HFFc6 (cell line): ENCODE data around the gene LSS. TPM values are rescaled to one million over a fixed set of nuclear protein-coding genes. Genes with fewer than 3 reads are reported as not detected.
A peak's percentile ranks its signal among the peaks of the same experiment; 100 is the strongest.
"Not testable (repeated sequence)": the region's sequence is repeated elsewhere in the genome, so short reads cannot be mapped to it uniquely, and the experiment has no call there.

Experiments used
- DNase-seq: peaks from one replicate; pipeline ENCODE4 v3.0.0-alpha.2; 2018
- H3K27ac Mint-ChIP-seq: 2 replicates; pipeline ENCODE4 v1.8.0; 2020; ENCODE audit warnings: mild to moderate bottlenecking, mixed read lengths
- H3K27me3 Mint-ChIP-seq: 2 replicates; pipeline ENCODE4 v1.8.0; 2021; ENCODE audit warnings: mild to moderate bottlenecking, moderate library complexity, mixed read lengths; ENCODE audit not compliant: insufficient read depth
- H3K36me3 Mint-ChIP-seq: 2 replicates; pipeline ENCODE4 v1.8.0; 2021; ENCODE audit warnings: low read depth, mixed read lengths
- H3K4me1 Mint-ChIP-seq: 2 replicates; pipeline ENCODE4 v1.8.0; 2020; ENCODE audit warnings: low read depth, mixed read lengths
- H3K4me3 Mint-ChIP-seq: 2 replicates; pipeline ENCODE4 v1.8.0; 2020; ENCODE audit warnings: mild to moderate bottlenecking, moderate library complexity, mixed read lengths
- H3K9me3 Mint-ChIP-seq: 2 replicates; pipeline ENCODE4 v1.8.0; 2020; ENCODE audit warnings: mild to moderate bottlenecking, mixed read lengths
- total RNA-seq, 6 experiments: library from RNA; stranded (reverse); fragmentation: NEBNext Ultra II Directional; extraction: Animal tissue kit (Norgen Biotek cat#: 25700); gene quantifications; 2 replicates in 1 of 6; 3 replicates in 5 of 6; pipeline ENCODE4 v1.2.3, GENCODE V29; 2021
- TF ChIP-seq, protein P1 (sequence below): fragments of 200-600 bp; sonication (generic); IDR thresholded peaks from 2 replicates; pipeline ENCODE4 v1.5.0; 2021; ENCODE audit warnings: antibody characterized with exemption, mild to moderate bottlenecking

Gene LSS
- total RNA-seq, 6 experiments from 2014 or later = 47.9 to 61.3 (median 50.6) TPM

DNA sequence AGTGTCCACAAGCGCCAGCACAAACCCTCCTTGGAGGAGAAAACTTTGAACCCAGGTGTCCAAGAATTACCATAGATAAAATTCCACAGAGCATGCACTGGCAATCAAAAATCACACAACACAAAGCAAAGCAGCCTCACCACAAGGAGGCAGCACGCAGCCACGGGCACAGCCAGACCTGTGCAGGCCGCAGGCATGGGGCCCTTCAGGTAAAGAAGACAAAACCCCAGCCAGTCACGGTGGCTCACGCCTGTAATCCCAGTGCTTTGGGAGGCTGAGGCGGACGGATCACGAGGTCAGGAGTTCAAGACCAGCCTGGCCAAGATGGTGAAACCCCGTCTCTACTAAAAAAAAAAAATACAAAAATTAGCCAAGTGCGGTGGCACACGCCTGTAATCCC, 81.1 kb downstream of the LSS start:
- TF ChIP-seq, protein P1, sequence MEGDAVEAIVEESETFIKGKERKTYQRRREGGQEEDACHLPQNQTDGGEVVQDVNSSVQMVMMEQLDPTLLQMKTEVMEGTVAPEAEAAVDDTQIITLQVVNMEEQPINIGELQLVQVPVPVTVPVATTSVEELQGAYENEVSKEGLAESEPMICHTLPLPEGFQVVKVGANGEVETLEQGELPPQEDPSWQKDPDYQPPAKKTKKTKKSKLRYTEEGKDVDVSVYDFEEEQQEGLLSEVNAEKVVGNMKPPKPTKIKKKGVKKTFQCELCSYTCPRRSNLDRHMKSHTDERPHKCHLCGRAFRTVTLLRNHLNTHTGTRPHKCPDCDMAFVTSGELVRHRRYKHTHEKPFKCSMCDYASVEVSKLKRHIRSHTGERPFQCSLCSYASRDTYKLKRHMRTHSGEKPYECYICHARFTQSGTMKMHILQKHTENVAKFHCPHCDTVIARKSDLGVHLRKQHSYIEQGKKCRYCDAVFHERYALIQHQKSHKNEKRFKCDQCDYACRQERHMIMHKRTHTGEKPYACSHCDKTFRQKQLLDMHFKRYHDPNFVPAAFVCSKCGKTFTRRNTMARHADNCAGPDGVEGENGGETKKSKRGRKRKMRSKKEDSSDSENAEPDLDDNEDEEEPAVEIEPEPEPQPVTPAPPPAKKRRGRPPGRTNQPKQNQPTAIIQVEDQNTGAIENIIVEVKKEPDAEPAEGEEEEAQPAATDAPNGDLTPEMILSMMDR = peak; percentile 83
- not testable (repeated sequence) for H3K27ac Mint-ChIP-seq, H3K9me3 Mint-ChIP-seq, H3K36me3 Mint-ChIP-seq, H3K4me1 Mint-ChIP-seq, H3K4me3 Mint-ChIP-seq, H3K27me3 Mint-ChIP-seq
- DNase-seq = peak; percentile 19

DNA sequence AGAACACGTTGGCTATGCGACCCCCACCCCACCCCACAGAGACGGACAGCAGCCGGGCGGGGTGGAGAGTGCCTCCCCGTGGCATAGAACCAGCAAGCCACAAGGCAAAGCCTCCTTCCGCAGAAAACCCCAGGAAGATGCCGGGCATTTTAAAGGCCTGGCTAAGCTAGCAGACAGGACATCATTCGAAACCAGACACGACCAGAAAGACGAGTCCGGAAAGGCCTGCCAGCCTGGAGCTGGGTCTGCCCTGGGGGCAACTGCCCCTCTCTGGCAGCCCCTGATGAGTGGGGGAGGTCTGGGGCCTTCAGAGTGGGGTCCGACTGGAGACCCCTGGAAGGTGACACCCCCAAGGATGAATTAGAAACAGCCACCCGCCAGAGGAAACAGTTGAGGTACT, 81.7 kb downstream of the LSS start:
- Mint-ChIP-seq H3K4me3 (no peak overlapping the region), H3K9me3 (no peaks in the 10 kb centered on the region), H3K4me1 (peaks cover 8% of the 10 kb centered on the region), H3K36me3 (no peaks in the 10 kb centered on the region), H3K27ac (no peak overlapping the region), H3K27me3 (peaks cover 6% of the 10 kb centered on the region)
- TF ChIP-seq, protein P1 = no peak
- no peak for DNase-seq

DNA sequence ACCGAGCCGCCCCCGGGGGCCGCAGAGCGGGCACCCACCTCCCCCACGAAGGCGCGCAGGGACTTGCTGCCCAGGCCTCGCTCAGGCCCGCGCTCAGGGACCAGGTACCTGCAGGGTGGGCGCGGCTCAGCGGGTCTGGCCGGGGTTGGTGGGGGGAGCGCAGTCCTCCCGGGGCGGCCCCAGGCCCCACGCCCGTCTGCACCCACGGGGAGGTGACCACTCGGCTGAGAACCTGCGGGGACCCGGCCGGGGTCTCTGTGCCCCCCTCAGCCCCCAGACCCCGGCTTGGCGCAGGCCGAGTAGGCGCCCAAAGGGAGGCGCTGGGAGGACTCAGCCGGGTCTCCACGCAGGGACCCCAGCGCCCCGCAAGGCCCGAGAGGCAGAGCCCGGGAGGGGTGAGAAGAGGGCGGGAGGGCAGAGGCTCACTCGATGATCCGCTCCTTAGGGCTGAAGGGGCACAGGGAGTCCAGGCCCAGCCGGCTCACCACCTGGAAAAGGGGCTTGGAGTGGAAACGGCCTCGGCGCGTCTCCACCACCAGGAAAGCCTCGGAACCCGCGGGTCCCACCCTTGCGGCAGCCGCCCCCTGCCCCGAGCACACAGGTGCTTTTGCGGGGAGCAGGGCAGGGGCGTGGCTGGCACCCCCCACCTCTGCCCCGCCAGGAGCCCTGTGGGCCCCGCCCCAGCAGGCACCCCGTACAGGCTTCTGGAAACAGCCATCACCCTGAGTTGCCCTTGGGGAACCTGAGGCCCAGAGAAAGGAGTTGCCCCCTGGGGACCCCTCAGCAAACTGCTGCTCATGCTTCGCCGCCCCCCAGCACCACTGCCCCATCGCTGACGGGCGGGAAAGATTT, 82.5 kb downstream of the LSS start:
- Mint-ChIP-seq H3K9me3 (no peaks in the 10 kb centered on the region), H3K4me1 (peaks cover 8% of the 10 kb centered on the region), H3K27me3 (peaks cover 6% of the 10 kb centered on the region), H3K36me3 (no peaks in the 10 kb centered on the region), H3K27ac (no peak overlapping the region), H3K4me3 (no peak overlapping the region)
- TF ChIP-seq, protein P1 = no peak
- no peak for DNase-seq

DNA sequence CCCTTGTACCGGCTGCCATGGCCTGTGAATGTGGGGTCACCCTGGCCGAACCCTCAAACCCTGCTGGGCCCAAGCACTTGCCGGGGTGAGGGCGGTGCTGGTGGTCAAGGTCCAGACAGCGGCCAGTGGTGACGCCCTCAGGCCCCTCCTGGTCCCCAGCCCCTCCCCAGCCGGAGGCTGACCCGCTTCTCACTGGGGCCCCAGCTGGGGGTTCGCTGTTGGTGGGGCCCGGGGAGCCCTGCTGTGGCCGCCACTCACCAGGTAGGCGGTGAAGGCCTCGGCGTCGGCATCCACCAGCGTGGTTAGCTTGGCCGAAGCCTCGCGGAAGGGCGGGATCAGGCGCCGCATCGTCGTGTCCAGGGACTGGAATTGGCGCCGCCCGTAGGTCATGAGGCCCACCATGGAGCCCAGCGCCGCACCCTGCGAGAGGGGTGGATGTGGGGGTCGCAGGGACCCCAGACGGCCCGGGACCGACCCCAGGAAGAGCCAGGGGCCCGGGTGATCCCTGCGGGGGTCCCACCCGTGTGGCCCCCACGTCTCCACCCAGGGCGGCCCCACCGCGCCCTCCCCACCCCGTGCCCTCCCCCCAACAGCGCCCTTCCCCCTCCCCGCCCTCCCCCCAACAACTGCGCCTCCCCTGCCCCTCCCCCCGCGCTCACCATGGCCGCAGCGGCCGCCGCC, 83.3 kb downstream of the LSS start:
- Mint-ChIP-seq H3K27me3 (peaks cover 6% of the 10 kb centered on the region), H3K4me1 (peaks cover 8% of the 10 kb centered on the region), H3K36me3 (no peaks in the 10 kb centered on the region), H3K9me3 (no peaks in the 10 kb centered on the region), H3K27ac (no peak overlapping the region), H3K4me3 (no peak overlapping the region)
- no peak for DNase-seq
- TF ChIP-seq, protein P1 = no peak

DNA sequence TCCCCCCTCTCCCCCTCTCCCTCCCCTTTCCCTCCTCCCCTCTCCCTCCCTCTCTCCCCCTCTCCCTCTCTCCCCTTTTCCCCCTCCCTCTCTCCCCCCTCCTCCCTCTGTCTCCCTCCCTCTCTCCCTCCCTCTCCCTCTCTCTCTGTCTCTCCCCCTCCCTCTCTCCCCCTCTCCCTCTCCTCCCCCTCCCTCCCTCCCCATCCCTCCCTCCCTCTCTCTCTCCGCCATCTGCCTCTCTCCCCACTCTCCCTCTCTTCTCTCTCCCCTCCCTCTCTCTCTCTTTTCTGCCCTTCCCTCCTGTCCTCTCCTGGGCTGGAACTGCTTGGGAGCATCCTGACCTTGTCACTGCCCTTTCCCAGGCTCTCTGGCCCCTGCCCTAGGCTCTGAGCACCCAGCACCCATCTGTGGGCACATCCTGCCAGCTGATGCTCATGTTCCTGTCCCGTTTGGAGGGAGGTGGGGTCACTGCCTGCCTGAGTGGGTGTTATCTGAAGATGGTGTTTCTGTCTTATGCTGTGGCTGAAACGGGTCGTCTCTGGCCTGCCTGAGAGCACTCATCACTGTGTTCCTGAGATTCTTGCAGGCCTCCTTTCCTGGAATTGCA, 84.0 kb downstream of the LSS start:
- H3K27ac Mint-ChIP-seq = peak overlapping the region; percentile 54; the same call in 1 of the 2 replicates
- no peak overlapping the region; the same call in 1 of the 2 replicates for H3K4me3 Mint-ChIP-seq
- no peaks in the 10 kb centered on the region for H3K36me3 Mint-ChIP-seq
- H3K27me3 Mint-ChIP-seq = peaks cover 6% of the 10 kb centered on the region
- no peak for DNase-seq
- peaks cover 8% of the 10 kb centered on the region for H3K4me1 Mint-ChIP-seq
- TF ChIP-seq, protein P1 = no peak
- H3K9me3 Mint-ChIP-seq = no peaks in the 10 kb centered on the region
